PC-3 (cell line): ENCODE results near the gene STRN3. TPM values are rescaled to one million over a fixed set of nuclear protein-coding genes. Genes with fewer than 3 reads are reported as not detected.

ENCODE experiments used
- ATAC-seq: fragments of 200-7000 bp; cut with Tn5 transposase; 2 replicates; pipeline ENCODE4 v1.9.1; 2020; ENCODE audit warnings: mild to moderate bottlenecking, moderate library complexity
- BruUV-seq: library from RNA; stranded (reverse); fragments of 400-500 nt; replicated peaks from 2 replicates; lab custom pipeline; 2021; lab: Mats Ljungman, UMichigan
- CTCF ChIA-PET: fragments of 300-600 bp; sonication (Branson Sonifier 250); formaldehyde crosslinking; loops from one replicate; lab custom pipeline; 2022; ENCODE audit warnings: antibody characterized with exemption; lab: Charles Lee
- POLR2A ChIA-PET: fragments of 300-600 bp; sonication (Branson Sonifier 250); formaldehyde crosslinking; loops from one replicate; lab custom pipeline; 2022; ENCODE audit warnings: antibody characterized with exemption; ENCODE audit not compliant: unreplicated experiment; lab: Charles Lee
- DNase-seq: peaks from one replicate; pipeline ENCODE4 v3.0.0-alpha.2; 2015
- H2AFZ ChIP-seq: fragments of 300-600 bp; sonication (generic); 2 replicates; pipeline ENCODE4 v1.6.0; 2016; ENCODE audit warnings: antibody characterized with exemption, low read length
- H3F3A ChIP-seq: fragments of 300-600 bp; sonication (generic); one replicate; pipeline ENCODE4 v1.6.0; 2017; ENCODE audit warnings: antibody characterized with exemption, low read length, control low read depth, mild to moderate bottlenecking; ENCODE audit not compliant: unreplicated experiment
- H3K27ac ChIP-seq: fragments of 300-600 bp; sonication (generic); 2 replicates; pipeline ENCODE4 v1.5.1; 2016; ENCODE audit warnings: mild to moderate bottlenecking, low read length
- H3K27me3 ChIP-seq: fragments of 300-600 bp; sonication (generic); 2 replicates; pipeline ENCODE4 v1.6.1; 2016; ENCODE audit warnings: low read length, mixed read lengths
- H3K36me3 ChIP-seq: fragments of 300-600 bp; sonication (generic); 2 replicates; pipeline ENCODE4 v1.6.1; 2016; ENCODE audit warnings: low read depth, mixed run types, low read length, mixed read lengths
- H3K4me1 ChIP-seq: fragments of 300-600 bp; sonication (generic); 2 replicates; pipeline ENCODE4 v1.5.1; 2016; ENCODE audit warnings: low read length; ENCODE audit not compliant: insufficient read depth
- H3K4me2 ChIP-seq: fragments of 300-600 bp; sonication (generic); 2 replicates; pipeline ENCODE4 v1.6.0; 2016; ENCODE audit warnings: low read length
- H3K4me3 ChIP-seq: fragments of 300-600 bp; sonication (generic); 2 replicates; pipeline ENCODE4 v1.5.1; 2016; ENCODE audit warnings: mild to moderate bottlenecking, low read length, mixed read lengths
- H3K79me2 ChIP-seq: fragments of 300-600 bp; sonication (generic); 2 replicates; pipeline ENCODE4 v1.6.1; 2017; ENCODE audit warnings: low read length, mixed read lengths
- H3K9ac ChIP-seq: fragments of 300-600 bp; sonication (generic); 2 replicates; pipeline ENCODE4 v1.6.0; 2016; ENCODE audit warnings: mild to moderate bottlenecking, low read length
- H3K9me2 ChIP-seq: fragments of 300-600 bp; sonication (generic); replicated peaks from 2 replicates; pipeline ENCODE4 v1.6.1; 2016; ENCODE audit warnings: mixed run types, low read length, mixed read lengths
- H3K9me3 ChIP-seq: fragments of 300-600 bp; sonication (generic); 2 replicates; pipeline ENCODE4 v1.6.1; 2016; ENCODE audit warnings: low read length, mixed read lengths
- H4K20me1 ChIP-seq: fragments of 300-600 bp; sonication (generic); 2 replicates; pipeline ENCODE4 v1.6.1; 2016; ENCODE audit warnings: low read length, mixed read lengths
- CTCF ChIP-seq: fragments of 300-600 bp; sonication (generic); conservative IDR thresholded peaks from 2 replicates; pipeline ENCODE4 v1.5.1; 2017; ENCODE audit warnings: antibody characterized with exemption, low read depth, mild to moderate bottlenecking, low read length
- EZH2 ChIP-seq: fragments of 300-600 bp; sonication (generic); IDR thresholded peaks from one replicate; pipeline ENCODE4 v1.6.1; 2017; ENCODE audit warnings: antibody characterized with exemption, mild to moderate bottlenecking, low read length; ENCODE audit not compliant: unreplicated experiment
- EZH2phosphoT487 ChIP-seq: fragments of 300-600 bp; sonication (generic); IDR thresholded peaks from 2 replicates; pipeline ENCODE4 v1.6.1; 2018; ENCODE audit warnings: mild to moderate bottlenecking, antibody characterized with exemption, low read length, borderline replicate concordance
- intact Hi-C: fragments of 100-400 bp; cut with micrococcal nuclease; formaldehyde crosslinking; loops from 2 replicates; pipeline ENCODE4 v1.9.0; 2023
- total RNA-seq: library from RNA; depleted of rRNA; stranded (reverse); fragments of >200 nt; gene quantifications from 2 replicates; pipeline ENCODE4 v1.2.3, GENCODE V29; 2014

STRN3 gene
- total RNA-seq, 1 experiment from 2014 or later, result 41.4 TPM

GRCh38 chr14:31003284-31003683 lies 22.9 kb downstream of the STRN3 start:
- Histone ChIP-seq H3K4me2 (no peak overlapping the region), H3K27ac (no peak overlapping the region), H3K9me3 (no peaks in the 10 kb centered on the region), H3K4me3 (no peak overlapping the region), H2AFZ (no peak overlapping the region), H3K9me2 (no peaks in the 10 kb centered on the region), H3K9ac (no peak overlapping the region), H3K27me3 (no peaks in the 10 kb centered on the region), H3K36me3 (peaks cover 33% of the 10 kb centered on the region), H3K4me1 (no peaks in the 10 kb centered on the region), H3F3A (no peaks in the 10 kb centered on the region), H4K20me1 (no peaks in the 10 kb centered on the region), H3K79me2 (peaks cover 90% of the 10 kb centered on the region)
- BruUV-seq, result no TSS peak
- TF ChIP-seq EZH2phosphoT487 (no peak), CTCF (no peak), EZH2 (no peak)
- ChIA-PET CTCF (no interaction called here), POLR2A (interaction anchor here (0.7 kb wide), 1 partner anchor 66 kb away, joined by 4 read pairs; no protein-coding TSS in a partner anchor)
- no peak for DNase-seq
- intact Hi-C loops, result no loop called here
- ATAC-seq, result no peak

- Histone ChIP-seq H3K27ac (no peak overlapping the region), H3K36me3 (peaks cover 37% of the 10 kb centered on the region; the same call in 1 of the 2 replicates), H3K9ac (no peak overlapping the region), H4K20me1 (no peaks in the 10 kb centered on the region), H3F3A (no peaks in the 10 kb centered on the region), H3K27me3 (no peaks in the 10 kb centered on the region), H3K4me3 (no peak overlapping the region), H3K9me2 (no peaks in the 10 kb centered on the region), H2AFZ (no peak overlapping the region), H3K9me3 (no peaks in the 10 kb centered on the region), H3K4me2 (no peak overlapping the region), H3K4me1 (no peaks in the 10 kb centered on the region), H3K79me2 (peaks cover 90% of the 10 kb centered on the region)
- intact Hi-C loops, result no loop called here
- BruUV-seq, result no TSS peak
- no peak for TF ChIP-seq EZH2
- TF ChIP-seq CTCF, result no peak
- TF ChIP-seq EZH2phosphoT487, result no peak
- no peak for ATAC-seq
- CTCF ChIA-PET, result no interaction called here
- no peak for DNase-seq
- POLR2A ChIA-PET, result interaction anchor here (0.7 kb wide), 1 partner anchor 94 kb away, joined by 8 read pairs; no protein-coding TSS in a partner anchor
Measured at GRCh38 chr14:31001339-31001658, 24.9 kb downstream of the STRN3 start.

GRCh38 chr14:31000629-31001338 lies 25.4 kb downstream of the STRN3 start:
- no peaks in the 10 kb centered on the region for H3F3A ChIP-seq
- peaks cover 91% of the 10 kb centered on the region for H3K79me2 ChIP-seq
- H3K27ac ChIP-seq, result no peak overlapping the region
- H3K9me3 ChIP-seq, result no peaks in the 10 kb centered on the region
- TF ChIP-seq CTCF, result no peak
- TF ChIP-seq EZH2phosphoT487, result no peak
- no peak for TF ChIP-seq EZH2
- CTCF ChIA-PET, result no interaction called here
- H3K27me3 ChIP-seq, result no peaks in the 10 kb centered on the region
- BruUV-seq, result no TSS peak
- no peaks in the 10 kb centered on the region for H3K9me2 ChIP-seq
- ATAC-seq (no peak), DNase-seq (no peak)
- H3K36me3 ChIP-seq, result peaks cover 37% of the 10 kb centered on the region; the same call in 1 of the 2 replicates
- H3K9ac ChIP-seq, result no peak overlapping the region
- peaks cover 4% of the 10 kb centered on the region; the same call in 1 of the 2 replicates for H4K20me1 ChIP-seq
- intact Hi-C loops, result no loop called here
- no peak overlapping the region for H3K4me3 ChIP-seq
- peaks cover 5% of the 10 kb centered on the region for H3K4me1 ChIP-seq
- no peak overlapping the region for H2AFZ ChIP-seq
- POLR2A ChIA-PET, result interaction anchor here (0.7 kb wide), 1 partner anchor 93 kb away, joined by 8 read pairs; no protein-coding TSS in a partner anchor
- H3K4me2 ChIP-seq, result no peak overlapping the region
